Neural progenitor cell (in vitro differentiated cells): Measurements from ENCODE around the gene SMYD2.

Source experiments
- CTCF ChIP-seq: fragments of 200-600 bp; sonication (generic); IDR thresholded peaks from 2 replicates; pipeline ENCODE4 v1.5.1; 2017; ENCODE audit warnings: antibody characterized with exemption, mild to moderate bottlenecking
- EZH2 ChIP-seq: fragments of 200-600 bp; sonication (generic); IDR thresholded peaks from 2 replicates; pipeline ENCODE4 v1.6.1; 2017; ENCODE audit warnings: antibody characterized with exemption, mild to moderate bottlenecking, moderate library complexity

GRCh38 chr1:214370615-214371014, 89.7 kb downstream of the SMYD2 start:
- TF ChIP-seq CTCF (no peak), EZH2 (no peak)
